NCI-H1694 treated with DMSO at 0.1 percent for 48 hours (cell line): ENCODE data around the gene ZNF558.
"Not testable (repeated sequence)": the region's sequence is repeated elsewhere in the genome, so short reads cannot be mapped to it uniquely, and the experiment has no call there.

ENCODE experiments used
- DNase-seq: peaks from one replicate; lab custom pipeline; 2025; lab: John Stamatoyannopoulos, UW

The ZNF558 gene

GRCh38 chr19:8794823-8795222 lies 37.3 kb downstream of the ZNF558 start:
- no peak for DNase-seq

- DNase-seq: not testable (repeated sequence)
These were observed 58.5 kb downstream of the ZNF558 start for GRCh38 chr19:8773587-8773986.

GRCh38 chr19:8769265-8769664 lies 62.8 kb downstream of the ZNF558 start:
- DNase-seq: not testable (repeated sequence)

GRCh38 chr19:8767257-8767656 lies 64.8 kb downstream of the ZNF558 start:
- DNase-seq: not testable (repeated sequence)
